K562 (cell line): ENCODE data around the gene PLD1. TPM values are rescaled to one million over a fixed set of nuclear protein-coding genes. Genes with fewer than 3 reads are reported as not detected.

Experiments used
- ATAC-seq: fragments of 200-7000 bp; cut with Tn5 transposase; 3 replicates; pipeline ENCODE4 v1.9.1; 2020; ENCODE audit warnings: moderate library complexity
- BruUV-seq: library from RNA; stranded (reverse); fragments of 400-500 nt; replicated peaks from 2 replicates; lab custom pipeline; 2021; lab: Mats Ljungman, UMichigan
- CTCF ChIA-PET: fragments of 300-600 bp; formaldehyde crosslinking; extraction: SDS; loops from one replicate; lab custom pipeline; 2021; ENCODE audit warnings: low intra/inter-chr PET ratio; lab: Yijun Ruan, JAX
- POLR2A ChIA-PET: fragments of 300-600, 350-650 bp; sonication (Branson Sonifier 250); formaldehyde crosslinking; extraction: SDS; loops from one replicate; lab custom pipeline; 2021; ENCODE audit warnings: antibody characterized with exemption, inconsistent platforms; lab: Yijun Ruan, JAX
- DNase-seq, 4 experiments: peaks; one replicate each; pipeline versions ENCODE4 v3.0.0 to v3.0.0-alpha.2; 2011 to 2018; ENCODE audit warnings: low spot score in 3 of 4, mixed read lengths in 3 of 4; ENCODE audit errors: extremely low read depth in 1 of 4
- FAIRE-seq: peaks from 2 replicates; lab custom pipeline; 2011; peaks lifted over from hg19 to GRCh38; lab: Jason Lieb, UNC
- H2AFZ ChIP-seq: 2 replicates; pipeline ENCODE4 v1.6.0; 2011; ENCODE audit warnings: low read depth, low read length, control low read depth, inconsistent platforms
- H3K27ac ChIP-seq: fragments of 200-600 bp; 3 replicates; pipeline ENCODE4 v1.8.0; 2011; ENCODE audit warnings: low read depth, mild to moderate bottlenecking, control low read depth, inconsistent platforms, low read length, moderate library complexity, mixed read lengths; ENCODE audit errors: extremely low read depth
- H3K27me3 ChIP-seq, 2 experiments: fragments of 300-600 bp in 1 of 2; 2 replicates in 1 of 2; 3 replicates in 1 of 2; pipeline versions ENCODE4 v1.6.0 to v1.8.0; 2011; ENCODE audit warnings: inconsistent platforms in 2 of 2, low read length in 2 of 2, mild to moderate bottlenecking in 1 of 2, mixed read lengths in 1 of 2, moderate library complexity in 1 of 2; ENCODE audit not compliant: control insufficient read depth in 2 of 2, insufficient read depth in 2 of 2
- H3K36me3 ChIP-seq: fragments of 300-600 bp; 3 replicates; pipeline ENCODE4 v1.8.0; 2011; ENCODE audit warnings: mild to moderate bottlenecking, low read length, inconsistent platforms; ENCODE audit not compliant: control insufficient read depth, insufficient read depth
- H3K4me1 ChIP-seq, 2 experiments: fragments of 200-600 bp in 1 of 2; replicated peaks in 1 of 2; 2 replicates in 1 of 2; 3 replicates in 1 of 2; pipeline versions ENCODE4 v1.5.1 to v1.8.0; 2011; ENCODE audit warnings: inconsistent platforms in 2 of 2, low read length in 2 of 2, mild to moderate bottlenecking in 1 of 2, mixed read lengths in 1 of 2, moderate library complexity in 1 of 2; ENCODE audit not compliant: control insufficient read depth in 2 of 2, insufficient read depth in 2 of 2
- H3K4me2 ChIP-seq: 2 replicates; pipeline ENCODE4 v1.6.1; 2011; ENCODE audit warnings: low read length, control low read depth, inconsistent platforms, mixed read lengths; ENCODE audit not compliant: insufficient read depth
- H3K4me3 ChIP-seq: fragments of 200-600 bp; sonication (generic), shearing (Covaris generic); 2 replicates; pipeline ENCODE4 v1.5.1; 2016; ENCODE audit warnings: control low read depth, inconsistent platforms
- H3K79me2 ChIP-seq: fragments of 200-600 bp; 3 replicates; pipeline ENCODE4 v1.8.0; 2011; ENCODE audit warnings: low read length, inconsistent platforms; ENCODE audit not compliant: control insufficient read depth, insufficient read depth
- H3K9ac ChIP-seq, 2 experiments: 2 replicates each; pipeline versions ENCODE4 v1.6.0 to v1.6.1; 2011; ENCODE audit warnings: low read depth in 2 of 2, low read length in 2 of 2, control low read depth in 1 of 2, inconsistent platforms in 1 of 2, mild to moderate bottlenecking in 1 of 2, mixed read lengths in 1 of 2; ENCODE audit not compliant: insufficient read depth in 1 of 2
- H3K9me1 ChIP-seq: one replicate; pipeline ENCODE4 v1.6.0; 2011; ENCODE audit warnings: inconsistent platforms, mild to moderate bottlenecking, low read length, moderate library complexity; ENCODE audit not compliant: control insufficient read depth, insufficient read depth
- H3K9me3 ChIP-seq: replicated peaks from 2 replicates; pipeline ENCODE4 v1.5.1; 2011; ENCODE audit warnings: low read depth, low read length, inconsistent platforms; ENCODE audit not compliant: control insufficient read depth, insufficient read depth
- H4K20me1 ChIP-seq: replicated peaks from 2 replicates; pipeline ENCODE4 v1.6.1; 2011; ENCODE audit warnings: low read length, inconsistent platforms, mixed read lengths; ENCODE audit not compliant: control insufficient read depth, insufficient read depth
- CEBPB ChIP-seq: fragments of 450-650 bp; IDR thresholded peaks from 2 replicates; pipeline ENCODE4 v1.6.1; 2016; ENCODE audit warnings: missing genetic modification characterization, missing compliant biosample characterization
- TOE1 ChIP-seq, 2 experiments: fragments of 450-650 bp in 1 of 2; sonication (generic) in 1 of 2; formaldehyde crosslinking in 1 of 2; IDR thresholded peaks; 2 replicates each; pipeline versions ENCODE4 v1.7.1 to v1.8.0; 2016 to 2022; ENCODE audit warnings: borderline replicate concordance in 2 of 2, mild to moderate bottlenecking in 2 of 2, antibody characterized with exemption in 1 of 2, inconsistent platforms in 1 of 2, low read depth in 1 of 2, missing genetic modification reagents in 1 of 2, moderate library complexity in 1 of 2
- WGBS: fragments of 100-300 bp; shearing (Covaris generic); methylation state at CpG from one replicate; pipeline ENCODE4 v1.1.6; 2016; ENCODE audit warnings: low coverage, mixed read lengths; ENCODE audit not compliant: insufficient coverage; ENCODE audit errors: missing lambda C conversion rate; 5-methylcytosine and 5-hydroxymethylcytosine counted together
- in situ Hi-C: fragments of 300-500 bp; cut with MboI; formaldehyde crosslinking; loops from 4 replicates; pipeline ENCODE4 v1.15.0; 2018; ENCODE audit warnings: inconsistent platforms, mixed read lengths
- intact Hi-C: fragments of 100-400 bp; cut with micrococcal nuclease; formaldehyde crosslinking; loops from 2 replicates; pipeline ENCODE4 v1.14.2; 2022
- polyA plus RNA-seq, 8 experiments: library from polyadenylated mRNA; depleted of rRNA in 4 of 8; stranded (reverse) in 5 of 8; unstranded in 3 of 8; fragments of >200 nt; fragmentation: Nextera tagmentation in 2 of 8; fragmentation: Illumina TruSeq in 1 of 8; extraction: Ambion mirVana in 2 of 8; extraction: Trizol in 1 of 8; gene quantifications; 2 replicates each; pipeline versions ENCODE4 v1.2.1 to v1.2.3, GENCODE V29; 2011 to 2014; ENCODE audit warnings: inconsistent platforms in 1 of 8, missing spikeins in 1 of 8
- total RNA-seq, 7 experiments: library from RNA; depleted of rRNA in 6 of 7; stranded (reverse); fragments of >200 nt in 6 of 7; fragmentation: Illumina TruSeq in 2 of 7; extraction: Trizol in 2 of 7; gene quantifications; 2 replicates each; pipeline versions ENCODE4 v1.2.1 to v1.2.3, GENCODE V29; 2011 to 2021; ENCODE audit warnings: low replicate concordance in 1 of 7
- TF ChIP-seq, protein P1 (sequence below): sonication (generic); formaldehyde crosslinking; IDR thresholded peaks from 2 replicates; pipeline ENCODE4 v1.9.0; 2022; ENCODE audit warnings: mild to moderate bottlenecking, missing genetic modification reagents
- TF ChIP-seq, protein P2 (sequence below): fragments of 450-650 bp; formaldehyde crosslinking; IDR thresholded peaks from 2 replicates; pipeline ENCODE4 v1.4.0; 2020; ENCODE audit warnings: mild to moderate bottlenecking, mixed read lengths

PLD1 gene
- total and polyA plus RNA-seq, 9 of the 15 experiments (the other 6 are each of a cell fraction or from before 2014, with no cell fraction given): 8.4 to 26.1 (median 18.6) TPM

DNA sequence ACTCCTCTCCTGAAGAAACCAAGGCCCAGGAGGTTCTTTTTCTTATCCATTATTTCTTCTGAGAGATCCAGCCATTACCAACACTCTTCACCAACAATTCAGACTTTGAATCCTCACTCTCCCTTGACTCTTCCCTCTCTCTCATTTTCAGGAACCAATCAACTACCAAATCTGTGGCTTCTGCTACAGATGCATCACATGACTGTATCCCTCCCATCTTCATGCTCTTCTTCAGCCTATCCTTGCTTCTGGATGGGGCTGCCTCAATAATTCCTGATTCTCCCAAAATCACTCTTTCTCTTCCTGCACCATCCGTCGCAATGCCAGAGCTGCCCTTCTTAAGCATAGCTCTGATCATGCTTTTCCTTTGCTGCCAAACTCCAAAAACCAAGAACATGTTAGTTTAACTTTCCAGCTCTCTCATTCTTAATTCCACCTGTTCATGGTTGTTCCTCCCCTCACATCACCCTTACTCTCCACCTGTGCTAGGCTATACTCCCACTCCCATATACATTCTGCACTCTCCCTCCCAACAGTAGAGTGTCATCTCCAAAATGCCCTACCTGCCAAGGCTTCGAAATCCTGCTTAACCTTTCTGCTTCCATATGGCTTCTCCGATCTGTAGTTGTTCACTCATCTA is 13.5 kb downstream of the PLD1 start:
- DNase-seq (no peak), FAIRE-seq (no peak), ATAC-seq (no peak)
- Histone ChIP-seq H3K4me2 (no peak overlapping the region; the same call in 1 of the 2 replicates), H2AFZ (no peak overlapping the region), H3K4me3 (no peak overlapping the region), H3K27ac (no peak overlapping the region), H3K9me1 (peaks cover 6% of the 10 kb centered on the region), H3K36me3 (no peaks in the 10 kb centered on the region; the same call in 2 of the 3 replicates), H3K4me1 (peaks cover 11 to 40% of the 10 kb centered on the region in 2 experiments; a peak in 4 of 5 replicates), H3K9me3 (no peaks in the 10 kb centered on the region)
- POLR2A ChIA-PET: interaction anchor here (0.6 to 3.2 kb wide), 3 partner anchors 10 to 195 kb away, joined by 3 to 11 read pairs (median 4); no protein-coding TSS in a partner anchor
- no TSS peak for BruUV-seq
- in situ Hi-C loops: no loop called here
- TF ChIP-seq TOE1 (IDR thresholded peaks at IDR 0.05; ENCODE audit: borderline replicate concordance): peak; percentile 26; the same call in 1 of the 2 replicates
- TF ChIP-seq TOE1 (CRISPR knock-in tag; IDR thresholded peaks at IDR 0.05; ENCODE audit: borderline replicate concordance, low read depth): no peak
- TF ChIP-seq, protein P1, sequence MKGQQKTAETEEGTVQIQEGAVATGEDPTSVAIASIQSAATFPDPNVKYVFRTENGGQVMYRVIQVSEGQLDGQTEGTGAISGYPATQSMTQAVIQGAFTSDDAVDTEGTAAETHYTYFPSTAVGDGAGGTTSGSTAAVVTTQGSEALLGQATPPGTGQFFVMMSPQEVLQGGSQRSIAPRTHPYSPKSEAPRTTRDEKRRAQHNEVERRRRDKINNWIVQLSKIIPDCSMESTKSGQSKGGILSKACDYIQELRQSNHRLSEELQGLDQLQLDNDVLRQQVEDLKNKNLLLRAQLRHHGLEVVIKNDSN (CRISPR knock-in tag): 0 out of 2 replicates have a peak, but pooled peaks have one; percentile 7
- no peak for TF ChIP-seq CEBPB (tag)
- TF ChIP-seq, protein P2, sequence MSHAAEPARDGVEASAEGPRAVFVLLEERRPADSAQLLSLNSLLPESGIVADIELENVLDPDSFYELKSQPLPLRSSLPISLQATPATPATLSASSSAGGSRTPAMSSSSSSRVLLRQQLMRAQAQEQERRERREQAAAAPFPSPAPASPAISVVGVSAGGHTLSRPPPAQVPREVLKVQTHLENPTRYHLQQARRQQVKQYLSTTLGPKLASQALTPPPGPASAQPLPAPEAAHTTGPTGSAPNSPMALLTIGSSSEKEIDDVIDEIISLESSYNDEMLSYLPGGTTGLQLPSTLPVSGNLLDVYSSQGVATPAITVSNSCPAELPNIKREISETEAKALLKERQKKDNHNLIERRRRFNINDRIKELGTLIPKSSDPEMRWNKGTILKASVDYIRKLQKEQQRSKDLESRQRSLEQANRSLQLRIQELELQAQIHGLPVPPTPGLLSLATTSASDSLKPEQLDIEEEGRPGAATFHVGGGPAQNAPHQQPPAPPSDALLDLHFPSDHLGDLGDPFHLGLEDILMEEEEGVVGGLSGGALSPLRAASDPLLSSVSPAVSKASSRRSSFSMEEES (CRISPR knock-in tag): peak; percentile 59
- TF ChIP-seq, all 486 proteins: peak for 3
- intact Hi-C loops: no loop called here
- Histone ChIP-seq H3K27me3 (no peaks in the 10 kb centered on the region), H4K20me1 (no peaks in the 10 kb centered on the region), H3K79me2 (peaks cover 74% of the 10 kb centered on the region), H3K9ac (no peak overlapping the region)
- WGBS: 93% methylated on average over 4 of the region's 4 CpGs
- CTCF ChIA-PET: no interaction called here
